ENCODE measurements around the gene BIRC3.

GRCh38 chr11:102346456-102346747, 29.1 kb downstream of the BIRC3 start:
- TF ChIP-seq POLR2AphosphoS5 (IDR thresholded peaks at IDR 0.05; ENCODE audit: low read depth, low read length) (no peak), TAF1 (IDR thresholded peaks at IDR 0.05; ENCODE audit: low read depth, low read length) (no peak), POLR2A (IDR thresholded peaks at IDR 0.05; ENCODE audit: low read depth, low read length) (no peak)
